Esophagus (tissue), 2 donors: ENCODE data around the gene PCMTD2. TPM values are rescaled to one million over a fixed set of nuclear protein-coding genes. Genes with fewer than 3 reads are reported as not detected.

ENCODE experiments used
- H3K27ac ChIP-seq, 2 donors: one replicate each; pipeline ENCODE4 v1.5.1; 2013; ENCODE audit warnings: low read depth in 2 of 2, mild to moderate bottlenecking in 2 of 2, inconsistent platforms in 1 of 2, low read length in 1 of 2, moderate library complexity in 1 of 2
- H3K27me3 ChIP-seq, 2 donors: one replicate each; pipeline ENCODE4 v1.6.1; 2013; ENCODE audit warnings: low read length in 2 of 2, control low read depth in 1 of 2, mild to moderate bottlenecking in 1 of 2; ENCODE audit not compliant: insufficient read depth in 2 of 2, control insufficient read depth in 1 of 2
- H3K36me3 ChIP-seq, 2 donors: one replicate each; pipeline ENCODE4 v1.6.1; 2013; ENCODE audit warnings: low read length in 1 of 2; ENCODE audit not compliant: control insufficient read depth in 2 of 2, insufficient read depth in 2 of 2
- H3K4me1 ChIP-seq, 2 donors: one replicate each; pipeline ENCODE4 v1.6.1; 2013; ENCODE audit warnings: low read length in 1 of 2; ENCODE audit not compliant: control insufficient read depth in 2 of 2, insufficient read depth in 2 of 2
- H3K4me3 ChIP-seq, 2 donors: one replicate each; pipeline ENCODE4 v1.5.1; 2013; ENCODE audit warnings: low read length in 2 of 2, mild to moderate bottlenecking in 2 of 2, low read depth in 1 of 2, moderate library complexity in 1 of 2
- H3K9me3 ChIP-seq, 2 donors: one replicate each; pipeline ENCODE4 v1.6.1; 2013; ENCODE audit warnings: mild to moderate bottlenecking in 2 of 2, low read depth in 1 of 2, low read length in 1 of 2, moderate library complexity in 1 of 2; ENCODE audit not compliant: control insufficient read depth in 2 of 2, insufficient read depth in 1 of 2
- WGBS, 2 donors: extraction: QIAGEN DNeasy Blood & Tissue Kit; methylation state at CpG; one replicate each; pipeline ENCODE4 v1.1.7; 2013; 5-methylcytosine and 5-hydroxymethylcytosine counted together
- polyA plus RNA-seq, 2 donors: library from polyadenylated mRNA; stranded (reverse); fragments of 200-250 nt; gene quantifications; one replicate each; pipeline ENCODE4 v1.2.3, GENCODE V29; 2013
- donor health status: healthy with polysubstance abuse.
- donor health status: Bipolar disorder and iron deficiency.

The PCMTD2 gene
- polyA plus RNA-seq, 2 donors, result 13.4 to 22.0 TPM

- no peak overlapping the region for H3K27ac ChIP-seq
- H3K27me3 ChIP-seq, result no peaks in the 10 kb centered on the region
- H3K36me3 ChIP-seq, result no peaks in the 10 kb centered on the region
- H3K4me3 ChIP-seq, result no peak overlapping the region
- WGBS, 2 donors, result 73 to 75% methylated on average over 20 of the region's 20 CpGs
- H3K4me1 ChIP-seq, result peaks cover 0 to 5% of the 10 kb centered on the region in 2 donors
- no peaks in the 10 kb centered on the region for H3K9me3 ChIP-seq
Measured at GRCh38 chr20:64222851-64223525, 32.6 kb upstream of the PCMTD2 start.

GRCh38 chr20:64223526-64224067, 32.0 kb upstream of the PCMTD2 start:
- whole genome bisulfite sequencing, 2 donors, result 37 to 52% methylated on average over 13 of the region's 13 CpGs
- peaks cover 0 to 5% of the 10 kb centered on the region in 2 donors for H3K4me1 ChIP-seq
- H3K27ac ChIP-seq, result no peak overlapping the region

GRCh38 chr20:64224351-64225170, 31.0 kb upstream of the PCMTD2 start:
- Histone ChIP-seq H3K36me3 (no peaks in the 10 kb centered on the region), H3K4me3 (no peak overlapping the region), H3K27ac (no peak overlapping the region), H3K4me1 (peaks cover 0 to 5% of the 10 kb centered on the region in 2 donors), H3K9me3 (no peaks in the 10 kb centered on the region), H3K27me3 (no peaks in the 10 kb centered on the region)
- WGBS, 2 donors, result 74 to 75% methylated on average over 10 of the region's 10 CpGs

More at GRCh38 chr20:64223526-64224067, 32.0 kb upstream of the PCMTD2 start:
- no peaks in the 10 kb centered on the region for H3K27me3 ChIP-seq
- H3K36me3 ChIP-seq, result no peaks in the 10 kb centered on the region
- no peak overlapping the region for H3K4me3 ChIP-seq
- H3K9me3 ChIP-seq, result no peaks in the 10 kb centered on the region

- no peaks in the 10 kb centered on the region for H3K9me3 ChIP-seq
- no peak overlapping the region for H3K27ac ChIP-seq
- peaks cover 0 to 5% of the 10 kb centered on the region in 2 donors for H3K4me1 ChIP-seq
- 78 to 79% methylated on average over 14 of the region's 14 CpGs for WGBS, 2 donors
- H3K27me3 ChIP-seq, result no peaks in the 10 kb centered on the region
- no peaks in the 10 kb centered on the region for H3K36me3 ChIP-seq
- no peak overlapping the region for H3K4me3 ChIP-seq
Measured at GRCh38 chr20:64225171-64225595, 30.4 kb upstream of the PCMTD2 start.

GRCh38 chr20:64225828-64226598, 29.5 kb upstream of the PCMTD2 start:
- H3K27ac ChIP-seq, result no peak overlapping the region
- no peaks in the 10 kb centered on the region for H3K36me3 ChIP-seq
- peaks cover 0 to 5% of the 10 kb centered on the region in 2 donors for H3K4me1 ChIP-seq
- no peak overlapping the region for H3K4me3 ChIP-seq
- WGBS, 2 donors, result 87 to 90% methylated on average over 14 of the region's 14 CpGs
- no peaks in the 10 kb centered on the region for H3K9me3 ChIP-seq
- H3K27me3 ChIP-seq, result no peaks in the 10 kb centered on the region

GRCh38 chr20:64226686-64227580, 28.6 kb upstream of the PCMTD2 start:
- no peaks in the 10 kb centered on the region for H3K9me3 ChIP-seq
- H3K36me3 ChIP-seq, result no peaks in the 10 kb centered on the region
- H3K27ac ChIP-seq, result no peak overlapping the region
- 81 to 82% methylated on average over 25 of the region's 25 CpGs for WGBS, 2 donors
- H3K4me1 ChIP-seq, result peaks cover 0 to 5% of the 10 kb centered on the region in 2 donors
- no peak overlapping the region for H3K4me3 ChIP-seq
- H3K27me3 ChIP-seq, result no peaks in the 10 kb centered on the region

GRCh38 chr20:64228086-64228653, 27.4 kb upstream of the PCMTD2 start:
- H3K27ac ChIP-seq, result no peak overlapping the region
- WGBS, 2 donors, result 88 to 90% methylated on average over 8 of the region's 8 CpGs
- H3K4me3 ChIP-seq, result no peak overlapping the region
- no peaks in the 10 kb centered on the region for H3K36me3 ChIP-seq
- H3K27me3 ChIP-seq, result no peaks in the 10 kb centered on the region
- peaks cover 0 to 5% of the 10 kb centered on the region in 2 donors for H3K4me1 ChIP-seq
- H3K9me3 ChIP-seq, result no peaks in the 10 kb centered on the region

GRCh38 chr20:64228751-64229506, 26.6 kb upstream of the PCMTD2 start:
- WGBS, 2 donors, result 66 to 73% methylated on average over 14 of the region's 14 CpGs
- Histone ChIP-seq H3K4me1 (no peaks in the 10 kb centered on the region), H3K4me3 (no peak overlapping the region), H3K9me3 (no peaks in the 10 kb centered on the region), H3K36me3 (no peaks in the 10 kb centered on the region), H3K27me3 (no peaks in the 10 kb centered on the region), H3K27ac (no peak overlapping the region)
